BE2C (cell line): ENCODE results near the gene DPY19L3.
A peak's percentile ranks its signal among the peaks of the same experiment; 100 is the strongest.
"Not testable (repeated sequence)": the region's sequence is repeated elsewhere in the genome, so short reads cannot be mapped to it uniquely, and the experiment has no call there.

Source experiments
- DNase-seq: peaks from one replicate; pipeline ENCODE4 v3.0.0-alpha.2; 2020
- H3K27me3 ChIP-seq: fragments of 250-450 bp; sonication (Bioruptor Pico); 2 replicates; pipeline ENCODE4 v1.5.1; 2020; ENCODE audit warnings: mild to moderate bottlenecking
- H3K36me3 ChIP-seq: fragments of 250-450 bp; sonication (Bioruptor Pico); 2 replicates; pipeline ENCODE4 v1.5.1; 2020; ENCODE audit warnings: mild to moderate bottlenecking
- H3K4me1 ChIP-seq: fragments of 250-450 bp; sonication (Bioruptor Pico); 2 replicates; pipeline ENCODE4 v1.5.1; 2020
- H3K4me3 ChIP-seq: 2 replicates; pipeline ENCODE4 v1.5.1; 2011; ENCODE audit warnings: low read depth, low read length
- H3K9me3 ChIP-seq: fragments of 250-450 bp; sonication (Bioruptor Pico); 2 replicates; pipeline ENCODE4 v1.5.1; 2020
- TF ChIP-seq, protein P1 (sequence below): IDR thresholded peaks from 2 replicates; pipeline ENCODE4 v1.5.1; 2012; ENCODE audit warnings: mild to moderate bottlenecking, low read depth, low read length

The DPY19L3 gene

DNA sequence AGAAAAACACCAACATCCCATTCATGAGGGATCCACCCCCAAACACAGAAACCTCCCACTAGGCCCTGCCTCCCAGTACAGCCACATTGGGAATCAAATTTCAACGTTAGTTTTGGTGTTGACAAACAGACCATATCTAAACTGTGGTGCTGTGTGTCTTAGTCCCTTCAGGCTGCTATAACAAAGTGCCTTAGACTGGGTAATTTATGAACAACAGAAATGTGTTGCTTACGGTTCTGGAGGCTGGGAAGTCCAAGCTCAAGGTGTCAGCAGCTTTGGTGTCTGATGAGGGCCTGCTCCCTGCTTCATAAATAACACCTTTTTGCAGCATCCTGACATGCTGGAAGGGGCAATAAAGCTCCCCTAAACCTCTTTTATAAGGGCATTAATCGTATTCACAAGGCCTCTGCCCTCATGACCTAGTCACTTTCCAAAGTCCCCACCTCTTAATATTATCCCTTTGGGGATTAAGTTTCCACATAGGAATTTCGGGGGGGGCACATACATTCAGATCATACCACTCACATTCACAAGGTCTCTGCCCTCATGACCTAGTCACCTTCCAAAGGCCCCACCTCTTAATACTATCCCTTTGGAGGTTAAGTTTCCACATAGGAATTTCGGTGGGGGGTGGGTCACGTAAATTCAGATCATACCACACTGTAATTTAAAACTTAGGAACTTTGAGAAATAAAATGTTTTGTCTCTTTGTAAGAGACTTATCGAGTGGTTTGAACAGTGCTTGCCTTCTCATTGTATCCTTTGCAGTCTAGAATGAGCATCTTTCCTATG, 32.6 kb upstream of the DPY19L3 start:
- Histone ChIP-seq H3K4me3 (no peak overlapping the region), H3K4me1 (no peaks in the 10 kb centered on the region), H3K27me3 (no peaks in the 10 kb centered on the region), H3K36me3 (peaks cover 18% of the 10 kb centered on the region), H3K9me3 (no peaks in the 10 kb centered on the region)
- no peak for DNase-seq
- TF ChIP-seq, protein P1, sequence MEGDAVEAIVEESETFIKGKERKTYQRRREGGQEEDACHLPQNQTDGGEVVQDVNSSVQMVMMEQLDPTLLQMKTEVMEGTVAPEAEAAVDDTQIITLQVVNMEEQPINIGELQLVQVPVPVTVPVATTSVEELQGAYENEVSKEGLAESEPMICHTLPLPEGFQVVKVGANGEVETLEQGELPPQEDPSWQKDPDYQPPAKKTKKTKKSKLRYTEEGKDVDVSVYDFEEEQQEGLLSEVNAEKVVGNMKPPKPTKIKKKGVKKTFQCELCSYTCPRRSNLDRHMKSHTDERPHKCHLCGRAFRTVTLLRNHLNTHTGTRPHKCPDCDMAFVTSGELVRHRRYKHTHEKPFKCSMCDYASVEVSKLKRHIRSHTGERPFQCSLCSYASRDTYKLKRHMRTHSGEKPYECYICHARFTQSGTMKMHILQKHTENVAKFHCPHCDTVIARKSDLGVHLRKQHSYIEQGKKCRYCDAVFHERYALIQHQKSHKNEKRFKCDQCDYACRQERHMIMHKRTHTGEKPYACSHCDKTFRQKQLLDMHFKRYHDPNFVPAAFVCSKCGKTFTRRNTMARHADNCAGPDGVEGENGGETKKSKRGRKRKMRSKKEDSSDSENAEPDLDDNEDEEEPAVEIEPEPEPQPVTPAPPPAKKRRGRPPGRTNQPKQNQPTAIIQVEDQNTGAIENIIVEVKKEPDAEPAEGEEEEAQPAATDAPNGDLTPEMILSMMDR: no peak

DNA sequence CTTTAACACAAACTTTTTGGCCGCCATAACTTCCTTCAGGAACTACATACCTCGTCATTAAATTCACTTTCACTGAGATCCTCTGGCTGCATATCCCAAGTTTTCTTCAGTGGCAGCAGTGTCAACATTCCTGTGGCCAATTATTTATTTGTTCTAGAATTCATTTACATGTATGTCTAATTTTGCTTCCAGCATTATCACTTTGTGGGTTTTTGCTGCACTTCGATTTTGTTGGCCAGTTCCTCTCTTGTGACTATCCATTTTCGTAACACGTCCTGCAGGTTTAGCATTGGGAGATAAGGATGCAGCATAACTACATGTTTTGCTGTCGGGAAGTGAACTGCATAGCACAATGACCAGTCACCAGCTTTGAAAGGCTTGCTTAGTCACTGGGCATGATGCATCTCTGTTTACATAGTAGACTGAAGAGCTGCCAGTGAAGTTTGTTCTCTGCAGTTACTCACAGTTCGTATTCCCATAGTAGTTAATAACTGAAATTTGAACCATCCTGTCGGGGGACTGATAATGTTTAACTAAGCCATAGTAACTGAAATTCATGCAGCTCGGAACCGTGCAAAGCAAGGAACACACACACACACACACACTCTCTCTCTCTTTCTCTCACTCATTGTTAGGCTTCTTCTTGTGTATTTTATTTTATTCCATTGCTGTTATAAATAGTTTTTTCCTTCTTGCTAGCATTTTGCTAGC, 31.8 kb upstream of the DPY19L3 start:
- TF ChIP-seq, protein P1: no peak
- H3K36me3 ChIP-seq: peaks cover 15% of the 10 kb centered on the region
- no peaks in the 10 kb centered on the region for H3K27me3 ChIP-seq
- DNase-seq: no peak
- H3K9me3 ChIP-seq: no peaks in the 10 kb centered on the region
- no peaks in the 10 kb centered on the region for H3K4me1 ChIP-seq
- no peak overlapping the region for H3K4me3 ChIP-seq

DNA sequence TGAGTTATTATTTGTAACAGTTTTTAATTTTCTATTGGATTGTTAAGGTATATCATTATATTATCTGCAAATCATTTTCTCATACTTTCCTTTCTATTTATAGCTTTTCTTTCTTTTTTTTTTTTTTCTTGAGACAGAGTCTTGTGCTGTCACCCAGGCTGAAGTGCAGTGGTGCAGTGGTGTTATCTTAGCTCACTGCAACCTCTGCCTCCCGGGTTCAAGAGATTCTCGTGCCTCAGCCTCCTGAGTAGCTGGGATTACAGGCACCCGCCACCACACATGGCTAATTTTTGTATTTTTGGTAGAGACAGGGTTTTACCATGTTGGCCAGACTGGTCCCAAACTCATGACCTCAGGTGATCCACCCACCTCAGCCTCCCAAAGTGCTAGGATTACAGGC, 31.2 kb upstream of the DPY19L3 start:
- not testable (repeated sequence) for H3K4me1 ChIP-seq, DNase-seq, H3K9me3 ChIP-seq, H3K27me3 ChIP-seq, H3K4me3 ChIP-seq
- H3K36me3 ChIP-seq: peaks cover 15% of the 10 kb centered on the region

DNA sequence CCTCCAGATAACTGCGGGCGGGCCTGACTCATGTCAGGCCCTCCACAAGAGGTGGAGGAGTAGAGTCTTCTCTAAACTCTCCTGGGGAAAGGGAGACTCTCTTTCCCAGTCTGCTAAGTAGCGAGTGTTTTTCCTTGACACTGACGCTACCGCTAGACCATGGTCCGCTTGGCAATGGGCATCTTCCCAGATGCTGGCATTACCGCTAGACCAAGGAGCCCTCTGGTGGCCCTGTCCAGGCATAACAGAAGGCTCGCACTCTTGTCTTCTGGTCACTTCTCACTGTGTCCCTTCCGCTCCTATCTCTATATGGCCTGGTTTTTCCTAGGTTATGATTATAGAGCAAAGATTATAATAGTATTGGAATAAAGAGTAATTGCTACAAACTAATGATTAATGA, 28.5 kb upstream of the DPY19L3 start:
- not testable (repeated sequence) for H3K4me1 ChIP-seq, H3K4me3 ChIP-seq, H3K9me3 ChIP-seq, H3K27me3 ChIP-seq
- peak; percentile 27 for DNase-seq
- H3K36me3 ChIP-seq: peaks cover 26% of the 10 kb centered on the region
- TF ChIP-seq, protein P1: peak; percentile 44

DNA sequence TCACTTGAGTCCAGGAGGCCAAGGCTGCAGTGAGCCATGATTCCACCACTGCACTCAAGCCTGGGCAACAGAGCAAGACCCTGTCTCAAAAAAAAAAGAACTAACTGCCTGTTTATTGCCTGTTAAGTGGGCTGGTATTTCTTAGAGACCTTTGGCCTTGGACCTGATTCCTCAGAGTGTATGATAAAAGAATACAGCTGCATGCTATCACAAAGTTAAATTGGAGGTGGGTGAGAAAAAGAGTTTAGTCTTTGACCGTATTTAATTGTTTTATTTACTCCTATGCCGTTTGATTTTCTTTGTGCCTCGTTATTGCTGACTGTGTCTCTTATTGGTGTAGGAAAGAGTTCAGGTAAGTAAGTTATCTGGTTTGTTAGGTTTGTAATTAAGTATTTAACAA, 25.3 kb upstream of the DPY19L3 start:
- Histone ChIP-seq H3K27me3 (no peaks in the 10 kb centered on the region), H3K4me1 (no peaks in the 10 kb centered on the region), H3K9me3 (no peaks in the 10 kb centered on the region), H3K4me3 (no peak overlapping the region), H3K36me3 (peaks cover 29% of the 10 kb centered on the region)
- DNase-seq: no peak
- TF ChIP-seq, protein P1: no peak

DNA sequence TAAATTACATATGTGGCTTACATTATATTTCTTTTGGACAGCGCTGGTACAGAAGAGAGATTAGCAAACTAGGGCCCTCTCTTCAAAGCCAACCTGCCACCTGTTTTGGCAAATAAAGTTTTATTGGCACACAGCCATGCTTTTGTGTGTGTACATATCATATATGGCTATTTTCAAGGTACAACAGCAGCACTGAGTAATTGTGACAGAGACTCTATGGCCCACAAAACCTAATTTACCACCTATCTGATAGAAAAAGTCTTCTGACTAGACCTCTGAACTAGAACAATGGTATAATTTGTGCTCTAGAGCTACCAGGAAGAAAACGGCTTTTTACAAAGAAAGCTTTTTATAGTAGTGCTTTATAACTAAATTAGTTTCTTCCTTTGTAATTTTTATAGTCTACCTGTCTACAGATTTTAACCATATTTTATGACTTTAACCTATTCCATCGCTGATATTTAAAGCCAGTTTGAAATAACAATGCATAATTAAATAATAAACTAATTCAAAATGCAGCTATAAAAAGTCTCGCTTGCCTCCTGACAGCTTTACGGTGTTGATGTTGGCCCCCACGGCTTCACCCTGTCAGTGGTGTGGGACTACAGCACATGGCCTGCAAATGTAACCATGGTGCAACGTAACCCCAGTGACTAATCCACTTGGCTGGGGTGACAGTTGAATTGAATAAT, 17.7 kb upstream of the DPY19L3 start:
- TF ChIP-seq, protein P1: no peak
- H3K36me3 ChIP-seq: peaks cover 4% of the 10 kb centered on the region
- no peak overlapping the region for H3K4me3 ChIP-seq
- H3K4me1 ChIP-seq: no peaks in the 10 kb centered on the region; the same call in 1 of the 2 replicates
- no peaks in the 10 kb centered on the region for H3K27me3 ChIP-seq
- no peaks in the 10 kb centered on the region for H3K9me3 ChIP-seq
- no peak for DNase-seq
